Endometrium (tissue), 2 donors: Measurements from ENCODE around the gene ZNF790.

Experiments
- FAIRE-seq: peaks from 2 replicates; lab custom pipeline; 2012; peaks lifted over from hg19 to GRCh38; lab: Jason Lieb, UNC
- donor health status: control.
- donor health status: control.

Gene ZNF790

DNA sequence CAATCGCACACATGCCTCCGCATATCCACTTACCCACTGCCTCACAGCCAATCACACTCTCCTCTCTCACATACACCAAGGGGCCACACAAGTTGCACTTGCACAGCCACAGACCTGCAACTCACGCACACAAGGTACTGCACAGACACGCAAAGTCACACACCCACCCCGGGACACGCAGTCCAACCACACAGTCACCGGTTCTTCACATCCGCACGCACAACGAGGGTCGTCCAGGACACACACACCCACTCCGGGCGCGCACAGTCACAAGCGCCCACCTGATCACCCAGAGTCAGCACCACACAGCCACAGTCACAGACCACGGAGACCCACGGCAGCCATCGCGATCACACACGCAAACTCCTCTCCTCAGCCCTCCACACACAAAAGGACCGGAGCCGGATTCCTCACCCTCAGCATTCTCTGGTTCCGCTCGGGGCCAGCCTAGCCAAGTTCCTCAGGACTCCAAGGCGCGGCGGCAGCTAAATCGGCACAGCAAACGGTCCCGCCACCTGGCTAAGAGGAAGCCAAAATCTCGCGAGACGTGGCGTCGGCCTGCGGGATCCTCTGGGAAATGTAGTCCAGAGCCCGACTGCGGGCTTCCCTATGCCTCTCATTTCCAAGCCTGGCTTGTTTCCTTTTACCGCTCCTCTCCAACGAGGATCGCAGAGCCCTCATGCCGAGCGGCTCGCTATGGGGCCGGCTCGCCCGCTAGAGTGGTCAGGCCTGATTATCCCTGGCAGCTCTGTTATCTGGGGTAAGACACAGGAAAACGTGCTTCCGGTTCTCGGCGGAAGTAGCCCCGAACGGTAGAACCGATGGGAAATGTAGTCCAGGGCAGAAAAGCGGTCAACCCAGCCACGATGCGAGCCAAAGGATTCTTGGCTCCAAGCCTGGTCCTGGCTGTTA, 65.6 kb downstream of the ZNF790 start, which contains the start of gene ZNF850:
TSS of gene ZNF850 (minus strand) at position 497 of the 912 bp plus-strand sequence. CDS start 10,201 bp downstream, outside the sequence.
- peak; percentile 21 for FAIRE-seq

DNA sequence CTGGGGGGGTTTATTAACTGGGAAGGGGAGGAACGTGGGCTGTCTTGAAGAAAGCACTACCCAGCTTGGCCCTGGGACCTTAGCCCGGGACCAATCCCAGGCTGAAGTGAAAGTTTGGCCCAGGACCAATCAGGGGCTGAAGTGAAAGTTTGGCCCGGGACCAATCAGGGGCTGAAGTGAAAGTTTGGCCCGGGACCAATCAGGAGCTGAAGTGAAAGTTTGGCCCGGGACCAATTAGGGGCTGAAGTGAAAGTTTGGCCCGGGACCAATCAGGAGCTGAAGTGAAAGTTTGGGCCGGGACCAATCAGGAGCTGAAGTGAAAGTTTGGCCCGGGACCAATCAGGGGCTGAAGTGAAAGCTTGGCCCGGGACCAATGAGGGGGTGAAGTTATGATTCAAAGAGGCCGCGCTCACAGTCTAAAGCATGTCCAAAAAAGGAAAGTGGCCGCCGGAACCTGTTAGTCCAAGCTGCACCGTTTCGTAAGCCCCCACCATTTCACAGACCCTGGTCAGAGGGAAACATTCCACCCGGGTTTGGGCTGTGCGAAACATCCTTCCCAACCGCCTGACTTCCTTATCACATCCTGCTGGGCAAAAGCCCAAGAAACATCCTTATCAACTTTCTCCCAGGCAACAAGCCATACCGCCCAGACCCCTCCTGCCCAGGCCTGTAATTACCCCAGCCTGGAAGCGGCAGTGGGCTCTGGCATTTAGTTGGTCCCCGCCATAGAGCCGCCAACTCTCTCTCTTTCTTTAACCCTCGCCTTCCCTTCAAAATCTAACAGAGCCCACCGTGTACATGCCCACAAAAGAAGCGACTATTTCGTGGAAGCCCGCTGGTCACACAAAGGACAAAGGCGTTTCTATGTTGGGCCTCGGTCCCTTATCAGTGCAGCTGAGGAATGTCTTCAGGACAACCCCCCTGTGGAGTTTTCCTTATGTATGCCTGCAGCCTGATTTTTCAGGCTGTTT, 66.6 kb downstream of the ZNF790 start:
- FAIRE-seq, result peak; percentile 61
